GM12878 (cell line): ENCODE data around the gene GHITM. TPM values are rescaled to one million over a fixed set of nuclear protein-coding genes. Genes with fewer than 3 reads are reported as not detected.
A peak's percentile ranks its signal among the peaks of the same experiment; 100 is the strongest.

ENCODE experiments used
- ATAC-seq: fragments of 200-7000 bp; cut with Tn5 transposase; 3 replicates; pipeline ENCODE4 v1.9.1; 2020; ENCODE audit warnings: mild to moderate bottlenecking, moderate library complexity
- BruUV-seq: library from RNA; stranded (reverse); fragments of 400-500 nt; replicated peaks from 2 replicates; lab custom pipeline; 2021; lab: Mats Ljungman, UMichigan
- CTCF ChIA-PET: fragments of 300-600 bp; sonication (Branson Sonifier 250); formaldehyde crosslinking; extraction: SDS; loops from one replicate; lab custom pipeline; 2021; ENCODE audit warnings: inconsistent platforms; lab: Yijun Ruan, JAX
- POLR2A ChIA-PET: fragments of 350-600 bp; formaldehyde crosslinking; extraction: SDS; loops from one replicate; lab custom pipeline; 2021; ENCODE audit warnings: inconsistent platforms; lab: Charles Lee
- RAD21 ChIA-PET: fragments of 300-600 bp; sonication (Branson Sonifier 250); formaldehyde crosslinking; loops from one replicate; lab custom pipeline; 2023; ENCODE audit warnings: antibody characterized with exemption; ENCODE audit not compliant: unreplicated experiment; lab: Charles Lee
- SMC1A ChIA-PET: fragments of 300-600 bp; sonication (Branson Sonifier 250); formaldehyde crosslinking; loops from one replicate; lab custom pipeline; 2023; ENCODE audit not compliant: unreplicated experiment, uncharacterized antibody; lab: Charles Lee
- DNase-seq: peaks from one replicate; pipeline ENCODE4 v3.0.0-alpha.2; 2011; ENCODE audit warnings: low read depth, low spot score
- FAIRE-seq: peaks from 3 replicates; lab custom pipeline; 2011; peaks lifted over from hg19 to GRCh38; lab: Jason Lieb, UNC
- H2AFZ ChIP-seq: 2 replicates; pipeline ENCODE4 v1.6.0; 2011; ENCODE audit warnings: low read depth, low read length, control low read depth; ENCODE audit not compliant: control insufficient read depth
- H3K27ac ChIP-seq: 2 replicates; pipeline ENCODE4 v1.5.1; 2011; ENCODE audit warnings: control low read depth; ENCODE audit not compliant: control insufficient read depth, insufficient read depth
- H3K27me3 ChIP-seq, 2 experiments: replicated peaks in 1 of 2; 2 replicates each; pipeline versions ENCODE4 v1.6.0 to v1.6.1; 2011; ENCODE audit warnings: low read length in 1 of 2; ENCODE audit not compliant: control insufficient read depth in 2 of 2, insufficient read depth in 2 of 2
- H3K36me3 ChIP-seq, 2 experiments: 2 replicates each; pipeline ENCODE4 v1.5.1; 2011; ENCODE audit warnings: low read length in 1 of 2; ENCODE audit not compliant: control insufficient read depth in 2 of 2, insufficient read depth in 2 of 2
- H3K4me1 ChIP-seq: 2 replicates; pipeline ENCODE4 v1.6.1; 2011; ENCODE audit warnings: mild to moderate bottlenecking, low read length, moderate library complexity, mixed read lengths; ENCODE audit not compliant: control insufficient read depth, insufficient read depth
- H3K4me2 ChIP-seq: 2 replicates; pipeline ENCODE4 v1.6.0; 2011; ENCODE audit warnings: control low read depth; ENCODE audit not compliant: control insufficient read depth, insufficient read depth
- H3K4me3 ChIP-seq: fragments of 200-600 bp; sonication (generic); 2 replicates; pipeline ENCODE4 v1.5.1; 2016
- H3K79me2 ChIP-seq: 2 replicates; pipeline ENCODE4 v1.6.0; 2011; ENCODE audit warnings: low read length; ENCODE audit not compliant: control insufficient read depth, insufficient read depth
- H3K9ac ChIP-seq: 2 replicates; pipeline ENCODE4 v1.8.0; 2011; ENCODE audit warnings: low read length, control low read depth, mixed read lengths; ENCODE audit not compliant: control insufficient read depth, insufficient read depth
- H3K9me3 ChIP-seq: replicated peaks from 3 replicates; pipeline ENCODE4 v1.5.1; 2011; ENCODE audit warnings: mild to moderate bottlenecking, low read length; ENCODE audit not compliant: control insufficient read depth, insufficient read depth
- H4K20me1 ChIP-seq: 2 replicates; pipeline ENCODE4 v1.6.0; 2011; ENCODE audit not compliant: control insufficient read depth, insufficient read depth
- HSF1 ChIP-seq: fragments of 150-350 bp; IDR thresholded peaks from 2 replicates; pipeline ENCODE4 v1.6.1; 2014; ENCODE audit warnings: mild to moderate bottlenecking, low read depth, low read length
- WGBS: methylation state at CpG from one replicate; pipeline ENCODE4 v1.1.6; 2016; ENCODE audit warnings: low lambda C conversion rate; ENCODE audit not compliant: insufficient replicate concordance, insufficient coverage; ENCODE audit errors: missing lambda C conversion rate; 5-methylcytosine and 5-hydroxymethylcytosine counted together
- in situ Hi-C: fragments of 300-500 bp; cut with MboI; formaldehyde crosslinking; loops from 9 replicates; pipeline ENCODE4 v1.14.3; 2018; ENCODE audit warnings: mixed read lengths
- intact Hi-C: fragments of 100-400 bp; cut with micrococcal nuclease; formaldehyde crosslinking; loops from one replicate; pipeline ENCODE4 v1.14.2; 2022; ENCODE audit not compliant: unreplicated experiment
- polyA plus RNA-seq, 11 experiments: library from polyadenylated mRNA; depleted of rRNA in 4 of 11; unstranded in 6 of 11; stranded (reverse) in 5 of 11; fragments of >200 nt; fragmentation: Nextera tagmentation in 4 of 11; fragmentation: Illumina TruSeq in 1 of 11; extraction: Ambion mirVana in 4 of 11; extraction: Trizol in 1 of 11; gene quantifications; 1 replicate in 1 of 11; 2 replicates in 10 of 11; pipeline versions ENCODE4 v1.2.1 to v1.2.3, GENCODE V29; 2011 to 2016; ENCODE audit warnings: inconsistent platforms in 2 of 11, missing spikeins in 2 of 11, low read depth in 1 of 11
- total RNA-seq, 4 experiments: library from RNA; depleted of rRNA in 3 of 4; stranded (reverse); fragments of >200 nt in 3 of 4; fragmentation: Illumina TruSeq in 1 of 4; extraction: Trizol in 1 of 4; gene quantifications; 2 replicates each; pipeline versions ENCODE4 v1.2.1 to v1.2.3, GENCODE V29; 2013 to 2021
- TF ChIP-seq, protein P1 (sequence below): IDR thresholded peaks from 2 replicates; pipeline ENCODE4 v1.6.1; 2011; ENCODE audit warnings: low read depth, low read length, improper control_type of control experiment, borderline replicate concordance
- TF ChIP-seq, protein P2 (sequence below): IDR thresholded peaks from 2 replicates; pipeline ENCODE4 v1.6.1; 2011; ENCODE audit warnings: mild to moderate bottlenecking, low read depth, low read length, moderate library complexity; ENCODE audit not compliant: insufficient replicate concordance

The GHITM gene
- total and polyA plus RNA-seq, 10 of the 15 experiments (the other 5 are each of a cell fraction or from before 2014, with no cell fraction given) = 120 to 501 (median 209) TPM

DNA sequence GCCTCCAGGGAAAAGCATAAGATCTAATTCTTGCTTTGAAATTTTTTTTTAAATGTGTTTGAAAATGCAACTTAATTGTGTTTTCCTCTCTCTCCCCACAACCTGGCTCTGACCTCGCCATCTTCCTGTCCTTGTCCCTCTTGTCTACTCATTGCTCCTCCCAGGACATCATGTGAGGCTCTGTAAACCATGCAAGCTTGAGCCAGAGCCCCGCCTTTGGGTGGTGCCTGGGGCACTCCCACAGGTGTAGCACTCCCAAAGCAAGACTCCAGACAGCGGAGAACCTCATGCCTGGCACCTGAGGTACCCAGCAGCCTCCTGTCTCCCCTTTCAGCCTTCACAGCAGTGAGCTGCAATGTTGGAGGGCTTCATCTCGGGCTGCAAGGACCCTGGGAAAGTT is 45.2 kb downstream of the GHITM start:
- Histone ChIP-seq H3K4me2 (no peak overlapping the region), H3K4me1 (no peaks in the 10 kb centered on the region), H3K27ac (no peak overlapping the region), H3K27me3 (no peaks in the 10 kb centered on the region), H3K4me3 (no peak overlapping the region), H3K9ac (no peak overlapping the region), H2AFZ (no peak overlapping the region), H3K79me2 (no peaks in the 10 kb centered on the region), H3K9me3 (no peaks in the 10 kb centered on the region), H3K36me3 (no peaks in the 10 kb centered on the region), H4K20me1 (no peaks in the 10 kb centered on the region)
- in situ Hi-C loops = no loop called here
- TF ChIP-seq, protein P1, sequence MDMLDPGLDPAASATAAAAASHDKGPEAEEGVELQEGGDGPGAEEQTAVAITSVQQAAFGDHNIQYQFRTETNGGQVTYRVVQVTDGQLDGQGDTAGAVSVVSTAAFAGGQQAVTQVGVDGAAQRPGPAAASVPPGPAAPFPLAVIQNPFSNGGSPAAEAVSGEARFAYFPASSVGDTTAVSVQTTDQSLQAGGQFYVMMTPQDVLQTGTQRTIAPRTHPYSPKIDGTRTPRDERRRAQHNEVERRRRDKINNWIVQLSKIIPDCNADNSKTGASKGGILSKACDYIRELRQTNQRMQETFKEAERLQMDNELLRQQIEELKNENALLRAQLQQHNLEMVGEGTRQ = no peak
- no peak for TF ChIP-seq HSF1
- TF ChIP-seq, protein P2, sequence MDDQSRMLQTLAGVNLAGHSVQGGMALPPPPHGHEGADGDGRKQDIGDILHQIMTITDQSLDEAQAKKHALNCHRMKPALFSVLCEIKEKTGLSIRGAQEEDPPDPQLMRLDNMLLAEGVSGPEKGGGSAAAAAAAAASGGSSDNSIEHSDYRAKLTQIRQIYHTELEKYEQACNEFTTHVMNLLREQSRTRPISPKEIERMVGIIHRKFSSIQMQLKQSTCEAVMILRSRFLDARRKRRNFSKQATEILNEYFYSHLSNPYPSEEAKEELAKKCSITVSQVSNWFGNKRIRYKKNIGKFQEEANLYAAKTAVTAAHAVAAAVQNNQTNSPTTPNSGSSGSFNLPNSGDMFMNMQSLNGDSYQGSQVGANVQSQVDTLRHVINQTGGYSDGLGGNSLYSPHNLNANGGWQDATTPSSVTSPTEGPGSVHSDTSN = no peak
- POLR2A ChIA-PET = interaction anchor here (0.6 kb wide), 1 partner anchor 10 kb away, joined by 4 read pairs; no protein-coding TSS in a partner anchor
- BruUV-seq = no TSS peak
- no peak for DNase-seq
- WGBS = 15% methylated on average over 4 of the region's 4 CpGs
- RAD21 ChIA-PET = no interaction called here
- no peak for FAIRE-seq
- intact Hi-C loops = no loop called here
- CTCF ChIA-PET = interaction anchor here (1.5 to 1.9 kb wide), 2 partner anchors 16 to 37 kb away, joined by 7 to 10 read pairs; no protein-coding TSS in a partner anchor
- peak; percentile 54 for ATAC-seq
- SMC1A ChIA-PET = interaction anchor here (0.7 kb wide), 1 partner anchor 24 kb away, joined by 3 read pairs; no protein-coding TSS in a partner anchor
